ENCODE results near the gene MPIG6B.

The MPIG6B gene

GRCh38 chr6:31690231-31691077 lies 32.7 kb upstream of the MPIG6B start (continued):
- peak; percentile 89 for TF ChIP-seq EGR2 (tag by site-specific recombination; IDR thresholded peaks at IDR 0.05; ENCODE audit: low read depth)
- no peak for TF ChIP-seq ZNF311 (tag by site-specific recombination; IDR thresholded peaks at IDR 0.05; ENCODE audit: borderline replicate concordance)
- peak; percentile 90 for TF ChIP-seq ZFHX2 (tag by site-specific recombination; conservative IDR thresholded peaks at IDR 0.05)

- TF ChIP-seq SP7 (tag by site-specific recombination; IDR thresholded peaks at IDR 0.05) (no peak), ZNF26 (tag by site-specific recombination; IDR thresholded peaks at IDR 0.05) (no peak), MZF1 (tag by site-specific recombination; IDR thresholded peaks at IDR 0.05; ENCODE audit: borderline replicate concordance) (no peak), ZNF518A (tag by site-specific recombination; conservative IDR thresholded peaks at IDR 0.05; ENCODE audit: low read depth) (no peak), ZBTB26 (tag by site-specific recombination; optimal IDR thresholded peaks at IDR 0.05) (no peak), ZNF624 (tag by site-specific recombination; IDR thresholded peaks at IDR 0.05) (no peak), YY2 (tag by site-specific recombination; IDR thresholded peaks at IDR 0.05) (no peak), WT1 (tag by site-specific recombination; IDR thresholded peaks at IDR 0.05) (no peak), ZBTB11 (tag by site-specific recombination; conservative IDR thresholded peaks at IDR 0.05; ENCODE audit: low read depth) (no peak), ZBTB1 (tag by site-specific recombination; IDR thresholded peaks at IDR 0.05) (no peak), ZNF132 (tag by site-specific recombination; IDR thresholded peaks at IDR 0.05; ENCODE audit: borderline replicate concordance) (no peak), TCF7L2 (IDR thresholded peaks at IDR 0.05; ENCODE audit: borderline replicate concordance, low read depth, low read length) (no peak)
- H3K36me3 ChIP-seq (ENCODE audit: control insufficient read depth in 2 of 2, insufficient read depth in 1 of 2, low read length in 2 of 2): peaks cover 0 to 77% of the 10 kb centered on the region in 2 experiments; a peak in 2 of 3 replicates
- ChIA-PET POLR2A (interaction anchor here (0.6 to 2.4 kb wide), 5 partner anchors 12 to 1473 kb away, joined by 3 to 9 read pairs (median 4); partner anchors contain the start of genes ABHD16A, HSPA1A, HSPA1B and HSPA1L), CTCF (interaction anchor here (0.6 to 4.6 kb wide), 11 partner anchors 9 to 250 kb away, joined by 3 to 24 read pairs (median 4); partner anchors contain the start of genes ABHD16A, LY6G5B, LY6G5C and MPIG6B)
- H3K9me3 ChIP-seq (ENCODE audit: control insufficient read depth, insufficient read depth, low read depth, low read length): no peaks in the 10 kb centered on the region
- H3K27ac ChIP-seq (ENCODE audit: extremely low read depth, low read depth, low read length): no peak overlapping the region
- no peak overlapping the region for H3K4me3 ChIP-seq (ENCODE audit: low read depth, low read length)
- no peaks in the 10 kb centered on the region for H3K4me1 ChIP-seq (ENCODE audit: control insufficient read depth, insufficient read depth, low read length)
Observed at GRCh38 chr6:31691078-31691463, 32.1 kb upstream of the MPIG6B start.
